CD14-positive monocyte (primary cell): ENCODE results near the gene TNIK. TPM values are rescaled to one million over a fixed set of nuclear protein-coding genes. Genes with fewer than 3 reads are reported as not detected.

Experiments used
- DNase-seq, 3 donors: peaks; one replicate each; pipeline ENCODE4 v3.0.0-alpha.2; 2011 to 2022
- H2AFZ ChIP-seq: 2 replicates; pipeline ENCODE4 v1.6.0; 2012; ENCODE audit warnings: mild to moderate bottlenecking, low read depth, low read length, inconsistent platforms; ENCODE audit not compliant: insufficient read depth, poor library complexity, severe bottlenecking
- H3K27ac ChIP-seq, 2 donors: 1 replicate in 1 of 2; 2 replicates in 1 of 2; pipeline ENCODE4 v1.5.1; 2012 to 2013; ENCODE audit warnings: low read length in 2 of 2, control low read depth in 1 of 2, inconsistent platforms in 1 of 2, low read depth in 1 of 2, mild to moderate bottlenecking in 1 of 2
- H3K27me3 ChIP-seq, 2 donors: one replicate each; pipeline versions ENCODE4 v1.6.0 to v1.6.1; 2011 to 2013; ENCODE audit warnings: low read length in 2 of 2; ENCODE audit not compliant: control insufficient read depth in 2 of 2, insufficient read depth in 2 of 2
- H3K36me3 ChIP-seq, 2 donors: replicated peaks in 1 of 2; 1 replicate in 1 of 2; 2 replicates in 1 of 2; pipeline versions ENCODE4 v1.5.1 to v1.6.1; 2012 to 2013; ENCODE audit warnings: low read length in 2 of 2, control low read depth in 1 of 2, inconsistent platforms in 1 of 2, mild to moderate bottlenecking in 1 of 2; ENCODE audit not compliant: insufficient read depth in 2 of 2, control insufficient read depth in 1 of 2
- H3K4me1 ChIP-seq, 2 donors: 1 replicate in 1 of 2; 2 replicates in 1 of 2; pipeline versions ENCODE4 v1.5.1 to v1.6.1; 2012 to 2013; ENCODE audit warnings: low read length in 2 of 2, control low read depth in 1 of 2, inconsistent platforms in 1 of 2, mild to moderate bottlenecking in 1 of 2, moderate library complexity in 1 of 2; ENCODE audit not compliant: insufficient read depth in 2 of 2, control insufficient read depth in 1 of 2
- H3K4me2 ChIP-seq: replicated peaks from 2 replicates; pipeline ENCODE3; 2012; ENCODE audit warnings: low read length, moderate library complexity, mild to moderate bottlenecking; ENCODE audit not compliant: poor library complexity, severe bottlenecking; ENCODE audit errors: extremely low read depth
- H3K4me3 ChIP-seq, 3 experiments: fragments of 200-600 bp in 1 of 3; sonication (generic) in 1 of 3; replicated peaks in 1 of 3; 1 replicate in 2 of 3; 2 replicates in 1 of 3; pipeline ENCODE4 v1.5.1; 2011 to 2013; ENCODE audit warnings: low read length in 3 of 3, mild to moderate bottlenecking in 3 of 3, control low read depth in 2 of 3, low read depth in 2 of 3, inconsistent platforms in 1 of 3, moderate library complexity in 1 of 3
- H3K79me2 ChIP-seq: 2 replicates; pipeline ENCODE4 v1.6.0; 2012; ENCODE audit warnings: mild to moderate bottlenecking, control low read depth, inconsistent platforms, low read length, moderate library complexity; ENCODE audit not compliant: insufficient read depth
- H3K9ac ChIP-seq: 2 replicates; pipeline ENCODE4 v1.6.0; 2017; ENCODE audit warnings: low read length, mild to moderate bottlenecking; ENCODE audit not compliant: insufficient read depth, poor library complexity, severe bottlenecking
- H3K9me3 ChIP-seq, 2 donors: replicated peaks in 1 of 2; 1 replicate in 1 of 2; 2 replicates in 1 of 2; pipeline versions ENCODE4 v1.5.1 to v1.6.1; 2012 to 2013; ENCODE audit warnings: low read length in 2 of 2, control low read depth in 1 of 2; ENCODE audit not compliant: control insufficient read depth in 1 of 2, insufficient read depth in 1 of 2
- H4K20me1 ChIP-seq: 2 replicates; pipeline ENCODE4 v1.6.0; 2012; ENCODE audit warnings: mild to moderate bottlenecking, low read length, control low read depth, moderate library complexity; ENCODE audit not compliant: insufficient read depth
- H3K27ac Mint-ChIP-seq, 7 donors: one replicate each; pipeline ENCODE4 v1.8.0; 2020; ENCODE audit warnings: mild to moderate bottlenecking in 7 of 7, mixed read lengths in 7 of 7, moderate library complexity in 6 of 7, inconsistent platforms in 2 of 7
- H3K27me3 Mint-ChIP-seq, 3 donors: one replicate each; pipeline ENCODE4 v1.8.0; 2021 to 2022; ENCODE audit warnings: low read depth in 3 of 3, mild to moderate bottlenecking in 3 of 3, mixed read lengths in 3 of 3, moderate library complexity in 3 of 3, inconsistent platforms in 1 of 3
- H3K36me3 Mint-ChIP-seq, 2 donors: one replicate each; pipeline ENCODE4 v1.8.0; 2020; ENCODE audit warnings: mixed read lengths in 2 of 2, inconsistent platforms in 1 of 2, mild to moderate bottlenecking in 1 of 2
- H3K4me1 Mint-ChIP-seq: one replicate; pipeline ENCODE4 v1.8.0; 2020; ENCODE audit warnings: mild to moderate bottlenecking, mixed read lengths
- H3K4me3 Mint-ChIP-seq, 2 donors: one replicate each; pipeline ENCODE4 v1.8.0; 2020; ENCODE audit warnings: mild to moderate bottlenecking in 2 of 2, mixed read lengths in 2 of 2, moderate library complexity in 1 of 2
- H3K9me3 Mint-ChIP-seq, 7 donors: one replicate each; pipeline ENCODE4 v1.8.0; 2020 to 2022; ENCODE audit warnings: mixed read lengths in 7 of 7, mild to moderate bottlenecking in 6 of 7, moderate library complexity in 6 of 7, inconsistent platforms in 2 of 7
- WGBS: methylation state at CpG from one replicate; pipeline ENCODE4 v1.1.5; 2013; ENCODE audit warnings: missing lambda C conversion rate; ENCODE audit not compliant: insufficient coverage; 5-methylcytosine and 5-hydroxymethylcytosine counted together
- intact Hi-C, 2 donors: fragments of 100-400 bp; cut with micrococcal nuclease; formaldehyde crosslinking; loops; one replicate each; pipeline versions ENCODE4 v1.15.0 to v1.15.1; 2023
- polyA plus RNA-seq, 3 donors: library from polyadenylated mRNA; depleted of rRNA in 1 of 3; unstranded in 2 of 3; stranded (reverse) in 1 of 3; fragments of 300-500 nt in 2 of 3; fragments of >200 nt in 1 of 3; fragmentation: Illumina TruSeq in 2 of 3; gene quantifications; 1 replicate in 2 of 3; 2 replicates in 1 of 3; pipeline ENCODE4 v1.2.3, GENCODE V29; 2012 to 2021
- TF ChIP-seq, protein P1 (sequence below): fragments of 200-600 bp; IDR thresholded peaks from one replicate; pipeline ENCODE4 v1.8.0; 2022; ENCODE audit warnings: antibody characterized with exemption, mild to moderate bottlenecking

The TNIK gene
- polyA plus RNA-seq, 3 donors: 0.36 to 1.8 (median 0.75) TPM

GRCh38 chr3:171428892-171429291 lies 31.3 kb downstream of the TNIK start:
- no peak overlapping the region for H3K9ac ChIP-seq
- H3K36me3 Mint-ChIP-seq: no peaks in the 10 kb centered on the region
- no peak overlapping the region for H2AFZ ChIP-seq
- H4K20me1 ChIP-seq: no peaks in the 10 kb centered on the region
- no peak overlapping the region for H3K4me3 Mint-ChIP-seq
- H3K27ac Mint-ChIP-seq: no peak overlapping the region
- H3K27me3 ChIP-seq: no peaks in the 10 kb centered on the region
- H3K27ac ChIP-seq: no peak overlapping the region
- TF ChIP-seq, protein P1, sequence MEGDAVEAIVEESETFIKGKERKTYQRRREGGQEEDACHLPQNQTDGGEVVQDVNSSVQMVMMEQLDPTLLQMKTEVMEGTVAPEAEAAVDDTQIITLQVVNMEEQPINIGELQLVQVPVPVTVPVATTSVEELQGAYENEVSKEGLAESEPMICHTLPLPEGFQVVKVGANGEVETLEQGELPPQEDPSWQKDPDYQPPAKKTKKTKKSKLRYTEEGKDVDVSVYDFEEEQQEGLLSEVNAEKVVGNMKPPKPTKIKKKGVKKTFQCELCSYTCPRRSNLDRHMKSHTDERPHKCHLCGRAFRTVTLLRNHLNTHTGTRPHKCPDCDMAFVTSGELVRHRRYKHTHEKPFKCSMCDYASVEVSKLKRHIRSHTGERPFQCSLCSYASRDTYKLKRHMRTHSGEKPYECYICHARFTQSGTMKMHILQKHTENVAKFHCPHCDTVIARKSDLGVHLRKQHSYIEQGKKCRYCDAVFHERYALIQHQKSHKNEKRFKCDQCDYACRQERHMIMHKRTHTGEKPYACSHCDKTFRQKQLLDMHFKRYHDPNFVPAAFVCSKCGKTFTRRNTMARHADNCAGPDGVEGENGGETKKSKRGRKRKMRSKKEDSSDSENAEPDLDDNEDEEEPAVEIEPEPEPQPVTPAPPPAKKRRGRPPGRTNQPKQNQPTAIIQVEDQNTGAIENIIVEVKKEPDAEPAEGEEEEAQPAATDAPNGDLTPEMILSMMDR: no peak
- H3K27me3 Mint-ChIP-seq: peaks cover 0 to 1% (median 0%) of the 10 kb centered on the region in 3 donors
- H3K9me3 Mint-ChIP-seq: peaks cover 0 to 4% (median 1%) of the 10 kb centered on the region in 7 donors
- no peaks in the 10 kb centered on the region for H3K9me3 ChIP-seq
- intact Hi-C loops: no loop called here
- DNase-seq: no peak
- H3K79me2 ChIP-seq: no peaks in the 10 kb centered on the region
- H3K36me3 ChIP-seq: no peaks in the 10 kb centered on the region
- H3K4me1 ChIP-seq: peaks cover 0 to 6% of the 10 kb centered on the region in 2 donors
- H3K4me3 ChIP-seq: no peak overlapping the region
- H3K4me2 ChIP-seq: no peak overlapping the region
- 100% methylated on average over 3 of the region's 3 CpGs for WGBS
- H3K4me1 Mint-ChIP-seq: no peaks in the 10 kb centered on the region

- no peak for DNase-seq
- Mint-ChIP-seq H3K4me3 (no peak overlapping the region), H3K27ac (no peak overlapping the region), H3K9me3 (peaks cover 0 to 6% (median 1%) of the 10 kb centered on the region in 7 donors), H3K4me1 (no peaks in the 10 kb centered on the region), H3K36me3 (no peaks in the 10 kb centered on the region), H3K27me3 (peaks cover 0 to 1% (median 0%) of the 10 kb centered on the region in 3 donors)
- Histone ChIP-seq H4K20me1 (no peaks in the 10 kb centered on the region), H2AFZ (no peak overlapping the region), H3K79me2 (no peaks in the 10 kb centered on the region), H3K36me3 (no peaks in the 10 kb centered on the region), H3K9me3 (no peaks in the 10 kb centered on the region), H3K4me2 (no peak overlapping the region), H3K27ac (no peak overlapping the region), H3K4me3 (no peak overlapping the region), H3K4me1 (peaks cover 0 to 6% of the 10 kb centered on the region in 2 donors), H3K27me3 (no peaks in the 10 kb centered on the region), H3K9ac (no peak overlapping the region)
- TF ChIP-seq, protein P1: no peak
- 8% methylated on average over 4 of the region's 4 CpGs for WGBS
- intact Hi-C loops: no loop called here
Observed at GRCh38 chr3:171428321-171428787, 31.9 kb downstream of the TNIK start.
